GM19372 (cell line): ENCODE results near the gene SPP1.
"Not testable (repeated sequence)": the region's sequence is repeated elsewhere in the genome, so short reads cannot be mapped to it uniquely, and the experiment has no call there.

Experiments used
- ATAC-seq: cut with Tn5 transposase; IDR thresholded peaks from one replicate; pipeline ENCODE4 v1.9.1; 2021; ENCODE audit warnings: mild to moderate bottlenecking, low read depth, moderate library complexity; ENCODE audit not compliant: unreplicated experiment

The SPP1 gene

DNA sequence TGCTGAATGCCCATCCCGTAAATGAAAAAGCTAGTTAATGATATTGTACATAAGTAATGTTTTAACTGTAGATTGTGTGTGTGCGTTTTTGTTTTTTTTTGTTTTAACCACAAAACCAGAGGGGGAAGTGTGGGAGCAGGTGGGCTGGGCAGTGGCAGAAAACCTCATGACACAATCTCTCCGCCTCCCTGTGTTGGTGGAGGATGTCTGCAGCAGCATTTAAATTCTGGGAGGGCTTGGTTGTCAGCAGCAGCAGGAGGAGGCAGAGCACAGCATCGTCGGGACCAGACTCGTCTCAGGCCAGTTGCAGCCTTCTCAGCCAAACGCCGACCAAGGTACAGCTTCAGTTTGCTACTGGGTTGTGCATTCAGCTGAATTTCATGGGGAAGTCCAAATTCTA lies at the start of gene SPP1:
TSS of gene SPP1 (plus strand) at position 249 of the 400 bp plus-strand sequence. CDS start 1,182 bp downstream, outside the sequence.
- peak; percentile 74 for ATAC-seq

DNA sequence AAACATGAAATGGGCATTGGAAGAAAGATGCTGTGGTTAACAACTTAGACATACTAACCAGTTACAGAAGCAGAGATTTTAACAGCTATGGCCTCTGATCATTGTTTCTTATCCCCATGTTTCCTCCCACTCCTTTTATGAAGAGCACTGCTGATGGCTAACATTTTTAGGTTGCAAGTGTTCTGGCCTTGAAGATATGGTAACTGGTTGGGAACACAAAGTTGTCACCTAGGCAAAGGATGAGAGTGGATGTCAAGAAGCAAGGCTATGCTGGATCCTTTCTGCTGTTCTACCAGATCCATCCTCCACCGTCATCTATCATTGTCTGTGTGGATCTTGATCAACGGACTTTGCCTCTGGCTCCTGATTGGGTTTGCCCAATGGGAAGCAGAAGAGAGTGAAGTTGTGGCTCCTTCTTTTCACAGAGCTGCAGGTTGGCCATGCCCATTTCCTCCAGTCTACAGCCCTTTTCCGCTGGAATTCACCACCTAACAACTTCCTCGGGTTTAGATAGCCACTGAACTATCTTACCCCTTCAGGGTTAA lies 48.9 kb upstream of the SPP1 start:
- no peak for ATAC-seq

DNA sequence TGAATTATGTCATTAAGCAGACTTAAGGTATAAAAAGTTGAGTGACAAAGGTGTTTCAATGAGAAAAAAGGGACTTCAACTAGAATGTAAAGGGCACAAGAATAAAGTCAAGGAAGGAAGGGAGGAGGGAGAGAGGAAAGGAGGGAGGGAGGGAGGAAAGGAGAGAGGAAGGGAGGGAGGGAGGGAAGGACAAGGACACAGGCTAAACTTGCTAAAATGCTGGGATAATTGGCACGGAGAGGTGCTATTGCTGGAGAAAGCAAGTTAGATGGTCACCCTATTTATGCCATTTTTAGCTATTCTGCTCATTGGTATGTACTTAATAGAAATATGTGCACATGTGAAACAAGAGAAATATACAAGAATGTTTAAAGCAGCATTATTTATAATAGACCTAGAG lies 44.9 kb upstream of the SPP1 start:
- ATAC-seq: no peak

DNA sequence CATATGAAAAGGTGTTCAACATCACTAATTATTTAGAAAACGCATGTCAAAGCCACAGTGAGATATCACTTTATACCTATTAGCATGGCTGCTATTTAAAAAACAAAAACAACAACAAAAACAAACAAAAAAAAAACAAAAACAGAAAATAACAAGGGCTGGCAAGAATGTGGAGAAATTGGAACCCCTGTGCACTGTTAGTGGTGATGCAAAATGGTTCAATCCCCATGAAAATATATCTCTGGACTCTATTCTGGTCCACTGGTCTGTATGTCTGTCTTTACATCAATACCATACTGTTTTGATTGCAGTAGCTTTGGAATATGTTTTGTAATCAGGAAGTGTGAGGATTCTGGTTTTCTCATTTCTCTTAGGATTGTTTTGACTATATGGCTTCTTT lies 43.6 kb upstream of the SPP1 start:
- no peak for ATAC-seq

DNA sequence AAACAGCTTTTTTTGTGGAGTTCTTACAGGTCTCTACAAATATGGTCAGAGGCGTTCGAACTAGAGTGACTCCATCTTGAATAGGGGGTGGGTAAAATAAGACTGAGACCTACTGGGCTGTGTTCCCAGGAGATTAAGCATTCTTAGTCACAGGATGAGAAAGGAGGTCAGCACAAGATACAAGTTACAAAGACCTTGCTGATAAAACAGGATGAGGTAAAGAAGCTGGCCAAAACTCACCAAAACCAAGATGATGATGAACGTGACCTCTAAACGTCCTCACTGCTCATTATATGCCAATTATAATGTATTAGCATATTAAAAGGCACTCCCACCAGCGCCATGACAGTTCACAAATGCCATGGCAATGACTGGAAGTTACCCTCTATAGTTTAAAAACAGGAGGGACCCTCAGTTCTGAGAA lies 42.8 kb upstream of the SPP1 start:
- ATAC-seq: no peak

DNA sequence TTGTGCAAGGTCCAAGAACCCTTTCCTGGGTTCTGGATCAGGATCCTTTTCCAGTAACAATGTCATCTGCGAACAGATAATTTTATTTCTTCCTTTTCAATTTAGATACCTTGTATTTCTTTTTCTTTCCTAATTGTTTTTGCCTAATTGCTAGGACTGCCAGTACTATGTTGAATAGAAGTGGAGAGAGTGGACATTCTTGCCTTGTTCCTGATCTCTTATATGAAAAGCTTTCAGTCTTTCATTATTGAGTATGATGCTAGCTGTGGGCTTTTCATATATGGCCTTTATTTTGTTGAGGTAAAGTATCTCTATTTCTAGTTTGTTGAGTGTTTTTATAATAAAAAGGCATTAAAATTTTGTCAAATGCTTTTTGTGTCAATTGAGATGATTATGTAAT lies 42.2 kb upstream of the SPP1 start:
- ATAC-seq: no peak

DNA sequence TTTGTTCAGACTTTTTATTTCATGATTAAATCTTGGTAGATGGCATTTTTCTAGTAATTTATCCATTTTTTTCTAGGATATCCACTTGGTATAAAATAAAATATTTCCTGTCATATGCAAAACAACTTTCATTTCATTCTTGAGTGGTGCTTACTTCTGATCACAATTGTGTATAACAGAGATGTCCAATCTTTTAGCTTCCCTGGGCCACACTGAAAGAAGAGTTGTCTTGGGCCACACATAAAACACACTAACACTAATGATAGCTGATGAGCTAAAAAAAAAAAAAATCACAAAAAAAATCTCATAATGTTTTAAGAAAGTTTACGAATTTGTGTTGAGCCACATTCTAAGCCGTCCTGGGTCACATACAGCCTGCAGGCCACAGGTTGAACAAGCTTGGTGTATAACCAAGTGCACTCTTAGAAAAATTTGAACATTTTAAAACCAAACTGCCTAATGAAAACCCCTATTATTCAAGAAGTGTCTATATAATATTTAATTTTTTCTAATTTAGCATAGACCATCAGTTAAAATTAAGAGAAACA lies 41.3 kb upstream of the SPP1 start:
- no peak for ATAC-seq

DNA sequence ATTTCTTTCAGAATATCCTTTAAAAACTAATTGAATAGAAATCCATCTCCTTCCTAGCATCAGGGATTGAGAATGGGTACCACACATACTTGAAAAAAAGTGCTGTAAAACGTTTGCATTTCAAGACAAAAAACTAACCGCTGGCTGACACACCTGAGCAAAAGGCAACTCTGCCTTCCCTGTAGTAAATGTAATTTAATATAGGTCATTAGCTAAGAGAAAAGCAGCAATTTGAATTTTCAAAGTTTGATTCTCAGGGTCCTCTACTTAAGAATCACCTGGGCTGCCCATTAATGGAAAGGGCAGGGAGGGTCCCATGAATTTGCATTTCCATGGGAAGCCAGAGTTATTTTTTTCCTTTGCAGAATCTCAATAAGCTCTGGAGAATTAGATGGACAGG lies 40.5 kb upstream of the SPP1 start:
- no peak for ATAC-seq

DNA sequence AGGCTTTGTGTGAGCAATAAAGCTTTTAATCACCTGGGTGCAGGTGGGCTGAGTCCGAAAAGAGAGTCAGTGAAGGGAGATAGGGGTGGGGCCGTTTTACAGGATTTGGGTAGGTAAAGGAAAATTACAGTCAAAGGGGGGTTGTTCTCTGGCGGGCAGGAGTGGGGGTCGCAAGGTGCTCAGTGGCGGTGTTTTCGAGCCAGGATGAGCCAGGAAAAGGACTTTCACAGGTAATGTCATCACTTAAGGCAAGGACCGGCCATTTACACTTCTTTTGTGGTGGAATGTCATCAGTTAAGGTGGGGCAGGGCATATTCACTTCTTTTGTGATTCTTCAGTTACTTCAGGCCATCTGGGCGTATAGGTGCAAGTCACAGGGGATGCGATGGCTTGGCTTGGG lies 39.6 kb upstream of the SPP1 start:
- not testable (repeated sequence) for ATAC-seq

DNA sequence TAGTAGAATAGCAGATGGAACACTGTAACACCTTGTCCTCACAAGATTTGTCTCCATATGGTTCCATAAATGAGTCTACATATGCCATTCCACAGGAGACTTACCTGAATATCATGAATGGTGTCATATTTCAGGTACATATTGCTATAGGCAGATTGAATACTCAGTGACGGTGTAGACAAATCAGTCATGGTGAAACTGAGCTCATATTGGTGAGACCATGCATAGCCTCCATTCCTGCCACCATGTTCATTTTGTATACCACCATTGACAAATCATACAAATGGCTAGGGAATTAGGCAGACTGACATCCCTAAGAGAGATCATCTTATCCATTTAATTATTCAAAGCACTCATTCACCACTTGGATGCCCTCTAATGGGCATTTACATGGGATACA lies 38.0 kb upstream of the SPP1 start:
- no peak for ATAC-seq

DNA sequence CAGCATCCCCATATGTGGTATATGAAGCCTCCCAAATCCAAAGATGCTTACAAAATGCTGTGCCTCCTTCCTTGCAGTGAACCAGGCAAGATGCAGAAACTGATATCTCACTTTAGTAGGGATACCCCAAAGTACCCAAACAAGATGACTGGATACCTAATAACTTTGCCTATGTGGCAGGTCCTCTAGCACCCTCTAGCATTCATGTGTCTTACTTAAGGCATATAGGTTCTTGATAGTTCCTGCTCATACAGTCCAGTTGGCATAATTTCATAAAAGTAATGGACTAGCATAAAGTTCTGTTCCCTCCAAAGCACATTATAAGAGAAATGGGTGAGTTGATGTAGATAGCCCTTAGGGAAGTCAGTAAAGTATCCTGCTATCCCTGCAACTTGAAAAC lies 36.8 kb upstream of the SPP1 start:
- no peak for ATAC-seq

DNA sequence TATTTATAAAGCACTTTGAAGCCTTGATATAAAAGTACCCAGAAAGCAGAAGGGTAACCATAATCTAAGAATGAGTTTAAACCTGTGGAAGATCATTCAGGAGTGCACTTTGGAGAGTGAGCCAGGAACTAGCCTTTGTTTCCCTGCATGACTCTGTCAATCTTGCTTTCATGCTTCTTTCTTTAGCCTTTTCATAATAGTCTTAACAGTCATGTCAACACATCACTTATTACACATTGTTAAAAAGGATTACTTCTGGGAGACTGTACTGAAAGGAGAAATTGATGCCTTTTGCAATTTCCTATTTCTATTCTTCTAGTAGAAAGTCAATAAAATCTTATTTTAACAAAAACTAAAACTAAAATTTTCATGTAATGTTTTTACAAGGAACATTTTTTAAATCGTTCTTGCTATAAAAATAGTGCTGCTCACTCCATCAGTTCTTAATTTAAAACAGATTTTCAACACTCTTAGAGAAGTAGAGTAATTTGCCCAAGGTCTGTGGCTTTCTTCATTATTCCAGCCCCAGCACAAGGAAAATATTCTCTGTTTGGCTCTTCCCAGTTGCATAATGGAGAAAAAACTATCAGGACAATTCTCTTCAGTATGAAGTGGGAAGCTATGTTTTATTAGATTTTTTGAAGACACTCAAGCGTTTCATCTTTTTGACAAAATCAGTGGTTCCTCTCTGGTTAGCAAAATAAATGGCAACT lies 35.4 kb upstream of the SPP1 start:
- ATAC-seq: no peak

DNA sequence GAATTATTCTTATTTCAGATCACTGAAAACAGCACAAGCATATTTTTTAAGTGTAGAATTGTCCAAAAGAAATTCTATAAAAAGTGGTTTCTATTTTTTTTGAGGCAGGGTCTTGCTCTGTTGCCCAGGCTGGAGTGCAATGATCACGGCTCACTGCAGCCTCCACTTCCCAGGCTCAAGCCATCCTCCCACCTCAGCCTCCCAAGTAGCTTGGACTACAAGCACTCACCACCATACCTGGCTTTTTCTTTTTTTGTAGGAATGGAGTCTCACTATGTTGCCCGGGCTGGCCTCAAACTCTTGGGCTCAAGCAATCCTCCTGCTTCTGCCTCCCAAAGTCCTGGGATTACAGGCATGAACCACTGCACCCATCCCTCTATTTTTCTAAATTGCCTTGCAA lies 34.7 kb upstream of the SPP1 start:
- not testable (repeated sequence) for ATAC-seq

DNA sequence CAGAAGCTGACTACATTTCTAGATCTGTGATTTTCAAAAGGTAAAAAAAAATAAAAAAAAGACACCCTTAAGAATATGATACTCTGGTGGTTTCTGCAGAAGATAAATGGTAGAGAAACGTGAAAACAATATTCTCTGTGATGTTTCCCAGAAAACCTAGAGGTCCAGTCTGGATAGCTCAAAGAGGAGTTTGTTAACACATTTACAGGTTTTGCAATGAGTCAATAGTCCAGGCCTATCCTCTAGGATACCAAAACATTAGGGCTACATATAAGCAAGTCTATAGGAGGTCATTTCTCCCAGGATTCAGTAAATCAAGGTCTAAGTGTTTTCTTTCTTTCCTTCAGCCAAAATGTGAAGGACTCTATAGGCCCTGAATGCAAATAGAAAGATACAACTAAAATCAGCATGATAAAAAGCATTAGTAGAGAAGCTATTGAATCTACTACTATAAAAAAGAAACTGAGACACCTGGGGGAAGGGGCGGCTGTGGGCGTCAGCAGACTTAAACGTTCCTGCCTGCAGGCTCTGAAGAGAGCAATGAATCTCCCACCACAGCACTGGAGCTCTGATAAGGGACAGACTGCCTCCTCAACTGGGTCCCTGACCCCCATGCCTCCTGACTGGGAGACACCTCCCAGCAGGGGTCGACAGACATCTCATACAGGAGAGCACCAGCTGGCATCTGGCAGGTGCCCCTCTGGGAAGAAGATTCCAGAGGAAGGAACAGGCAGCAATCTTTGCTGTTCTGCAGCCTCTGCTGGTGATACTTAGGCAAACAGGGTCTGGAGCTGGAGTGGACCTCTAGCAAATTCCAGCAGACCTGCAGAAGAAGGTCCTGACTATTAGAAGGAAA lies 33.7 kb upstream of the SPP1 start:
- ATAC-seq: no peak

DNA sequence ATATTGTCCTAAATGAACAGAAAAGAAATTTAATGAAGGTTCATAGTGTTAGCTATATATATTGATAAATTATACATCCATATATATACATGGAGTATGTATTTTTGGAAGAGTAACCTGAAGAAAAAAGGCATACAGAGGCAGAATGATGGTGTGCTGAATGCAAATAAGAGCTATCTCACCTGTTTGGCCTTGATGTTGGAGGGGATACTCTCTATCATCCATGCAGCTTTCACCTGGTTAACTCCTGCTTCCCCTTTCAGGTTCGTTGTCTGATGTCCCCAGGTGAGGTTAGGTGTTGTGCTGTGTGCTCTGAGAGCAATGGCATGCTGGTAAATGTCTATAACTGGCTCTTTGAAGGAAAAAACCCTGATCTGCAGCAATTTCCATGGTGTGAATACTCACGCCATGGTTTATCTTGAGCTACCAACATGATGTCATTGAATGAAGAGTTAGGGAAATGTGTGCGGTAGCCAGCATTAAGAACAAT lies 31.8 kb upstream of the SPP1 start:
- no peak for ATAC-seq

DNA sequence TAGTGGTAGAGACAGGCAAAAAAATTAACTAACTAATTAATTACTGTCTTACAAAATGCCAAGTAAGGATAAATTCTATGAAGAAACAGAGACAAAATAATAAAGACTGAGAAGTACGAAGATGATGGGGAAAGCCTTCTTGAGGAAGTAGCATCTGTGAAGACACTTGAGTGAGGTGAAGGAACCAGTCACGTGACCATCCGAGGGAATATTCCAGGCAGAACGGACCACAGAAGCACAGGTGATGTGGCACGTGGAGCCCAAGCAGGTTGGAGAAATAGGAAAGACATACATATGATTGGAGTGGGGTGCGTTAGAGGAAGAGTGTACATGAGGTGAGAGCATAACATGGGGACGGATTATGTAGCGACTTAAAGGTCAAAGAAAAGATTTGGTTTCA lies 30.5 kb upstream of the SPP1 start:
- no peak for ATAC-seq

DNA sequence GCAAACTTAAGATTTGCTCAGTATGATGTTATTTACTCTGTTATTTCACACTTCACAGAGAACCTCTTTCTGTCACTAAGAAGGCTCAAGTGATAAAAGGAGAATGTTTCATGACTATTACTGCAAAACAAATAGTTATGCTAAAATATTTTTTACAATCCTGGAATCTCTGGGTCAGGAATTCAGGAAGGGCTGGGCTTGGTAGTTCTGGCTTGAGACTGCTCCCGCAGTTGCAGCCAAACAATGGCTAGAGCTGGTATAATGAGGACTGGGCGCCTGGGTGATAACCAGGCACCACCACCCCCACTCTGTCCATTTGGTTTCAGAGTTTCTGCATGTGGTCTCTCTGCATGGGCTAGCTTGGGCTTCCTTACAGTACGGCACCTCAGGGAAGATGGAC lies 28.7 kb upstream of the SPP1 start:
- no peak for ATAC-seq

DNA sequence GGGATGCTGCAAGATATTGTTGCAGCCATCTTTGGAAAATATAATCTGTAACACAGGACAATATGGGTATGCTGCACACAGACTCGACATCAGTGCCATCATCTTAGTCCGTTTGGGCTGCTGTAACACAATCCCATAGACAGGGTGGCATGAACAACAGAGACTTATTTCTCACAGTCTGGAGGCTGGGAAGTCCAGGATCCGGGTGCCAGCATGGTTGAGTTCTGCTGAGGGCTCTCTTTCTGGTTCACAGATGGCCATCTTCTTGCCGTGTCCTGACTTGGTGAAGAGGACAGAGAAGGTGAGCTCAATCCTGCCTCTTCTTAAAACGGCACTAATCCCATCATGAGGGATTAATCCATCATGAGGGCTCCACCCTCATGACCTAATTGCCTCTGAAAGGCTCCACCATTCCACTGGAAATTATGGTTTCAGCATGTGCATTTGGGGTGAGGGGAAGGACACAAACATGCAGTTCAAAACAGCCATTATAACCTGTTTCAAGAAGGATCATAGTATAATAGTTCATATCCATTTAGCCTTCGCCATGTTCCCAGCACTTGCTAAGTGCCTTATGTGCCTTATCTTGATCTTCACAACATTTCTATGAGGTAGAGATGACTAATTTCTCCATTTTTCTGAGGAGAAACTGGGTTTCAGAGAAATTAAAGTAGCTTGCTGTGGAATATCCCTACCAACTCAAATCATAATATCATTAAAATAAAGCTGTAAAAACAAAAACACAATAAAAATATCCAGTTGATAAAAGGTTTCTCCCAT lies 27.9 kb upstream of the SPP1 start:
- ATAC-seq: no peak

DNA sequence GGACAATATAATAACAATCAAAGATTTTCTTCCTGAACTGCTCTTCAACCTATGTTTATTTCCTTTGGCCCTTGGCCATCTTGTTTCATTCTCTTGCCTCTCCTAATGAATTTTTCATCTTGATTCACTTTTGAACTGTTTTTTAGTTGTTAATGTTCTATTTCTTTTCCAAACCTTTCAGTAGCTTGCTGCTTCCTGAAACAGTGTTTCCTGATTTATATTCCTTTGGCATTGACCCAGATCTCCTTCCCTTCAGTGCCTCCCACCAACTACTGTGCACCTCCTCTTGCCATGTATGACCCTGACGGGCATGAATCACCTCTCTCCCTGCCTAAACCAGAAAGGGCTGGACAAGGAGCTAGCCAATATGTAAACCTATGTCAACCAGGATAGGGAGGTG lies 25.6 kb upstream of the SPP1 start:
- no peak for ATAC-seq

DNA sequence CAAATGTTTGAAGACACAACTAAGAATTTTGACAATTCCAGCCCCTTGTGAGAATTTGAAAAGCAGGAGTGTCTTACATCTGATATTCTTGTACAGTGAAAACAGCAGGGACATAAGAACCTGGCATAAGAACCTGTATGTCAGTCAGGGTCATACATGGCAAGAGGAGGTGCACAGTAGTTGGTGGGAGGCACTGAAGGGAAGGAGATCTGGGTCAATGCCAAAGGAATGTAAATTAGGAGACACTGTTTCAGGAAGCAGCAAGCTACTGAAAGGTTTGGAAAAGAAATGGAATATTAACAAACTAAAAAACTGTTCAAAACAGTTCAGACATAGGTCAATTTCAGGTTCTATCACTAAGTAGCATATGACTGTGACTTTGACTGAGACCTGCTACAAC lies 25.0 kb upstream of the SPP1 start:
- no peak for ATAC-seq
